Ishikawa (cell line): Measurements from ENCODE around the gene BANP.

Source experiments
- CEBPB ChIP-seq: IDR thresholded peaks from 2 replicates; pipeline ENCODE4 v1.6.1; 2012
- CREB1 ChIP-seq: IDR thresholded peaks from 2 replicates; pipeline ENCODE4 v1.6.1; 2012; ENCODE audit warnings: low read depth
- EGR1 ChIP-seq: IDR thresholded peaks from 2 replicates; pipeline ENCODE4 v1.6.1; 2012
- EP300 ChIP-seq: IDR thresholded peaks from 2 replicates; pipeline ENCODE4 v1.6.1; 2012; ENCODE audit warnings: borderline replicate concordance
- FOXM1 ChIP-seq: IDR thresholded peaks from 2 replicates; pipeline ENCODE4 v1.6.1; 2012; ENCODE audit warnings: low read depth, borderline replicate concordance
- NFIC ChIP-seq: IDR thresholded peaks from 2 replicates; pipeline ENCODE4 v1.6.1; 2012
- RAD21 ChIP-seq: IDR thresholded peaks from 2 replicates; pipeline ENCODE4 v1.6.1; 2012; ENCODE audit warnings: low read depth
- TAF1 ChIP-seq: IDR thresholded peaks from 2 replicates; pipeline ENCODE4 v1.6.1; 2012; ENCODE audit warnings: low read depth, mild to moderate bottlenecking
- TCF12 ChIP-seq: IDR thresholded peaks from 2 replicates; pipeline ENCODE4 v1.6.1; 2012; ENCODE audit warnings: low read depth
- TEAD4 ChIP-seq: IDR thresholded peaks from 2 replicates; pipeline ENCODE4 v1.6.1; 2012
- YY1 ChIP-seq: IDR thresholded peaks from 2 replicates; pipeline ENCODE4 v1.6.1; 2012; ENCODE audit warnings: low read depth
- ZBTB7A ChIP-seq: IDR thresholded peaks from 2 replicates; pipeline ENCODE4 v1.6.1; 2012; ENCODE audit warnings: low read depth
- TF ChIP-seq, protein P1 (sequence below): IDR thresholded peaks from 2 replicates; pipeline ENCODE4 v1.6.1; 2012; ENCODE audit warnings: low read depth, mild to moderate bottlenecking
- TF ChIP-seq, protein P2 (sequence below): IDR thresholded peaks from 2 replicates; pipeline ENCODE4 v1.6.1; 2012
- TF ChIP-seq, protein P3 (sequence below): IDR thresholded peaks from 2 replicates; pipeline ENCODE4 v1.6.1; 2012

Gene BANP

DNA sequence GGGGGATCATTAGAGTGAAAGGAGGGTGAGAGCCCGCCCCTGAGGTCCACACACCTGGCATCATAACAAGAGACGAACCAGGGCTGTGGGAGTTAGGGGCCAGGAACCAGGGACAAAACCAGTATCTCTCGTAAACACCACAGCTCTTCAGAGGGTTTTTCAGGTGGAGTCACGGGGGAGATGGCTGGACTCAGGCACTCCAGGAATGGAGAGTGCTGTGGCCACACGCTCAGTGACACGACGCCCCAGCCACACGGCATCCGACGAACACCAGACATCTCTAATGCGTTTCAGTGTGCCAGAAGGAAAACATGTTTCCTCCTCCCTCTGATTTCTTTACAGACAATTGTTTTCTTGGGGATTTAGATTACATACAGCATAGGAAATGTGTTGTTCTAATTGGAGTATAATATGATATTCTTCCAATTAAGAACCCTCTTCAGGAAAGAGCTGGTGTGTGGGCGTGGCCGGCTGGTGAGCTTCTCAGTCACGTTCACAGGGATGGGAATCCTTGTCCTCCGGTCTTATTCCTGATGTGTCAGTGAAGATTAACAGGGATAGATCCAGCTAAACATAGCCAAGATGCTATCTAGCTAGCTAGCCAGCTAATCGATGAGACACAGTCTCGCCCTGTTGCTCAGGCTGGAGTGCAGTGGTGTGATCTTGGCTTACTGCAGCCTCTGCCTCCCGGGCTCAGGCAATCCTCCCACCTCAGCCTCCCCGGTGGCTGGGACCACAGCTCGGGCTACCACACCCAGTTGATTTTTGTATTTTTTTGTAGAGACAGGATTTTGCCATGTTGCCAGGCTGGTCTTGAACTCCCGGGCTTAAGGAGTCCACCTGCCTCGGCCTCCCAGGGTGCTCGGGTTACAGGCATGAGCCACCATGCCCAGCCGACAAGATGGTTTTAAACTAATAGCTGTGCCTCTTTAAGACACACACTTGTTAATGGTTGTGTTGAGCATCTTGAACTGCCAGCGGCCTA is 98.6 kb downstream of the BANP start:
- TF ChIP-seq RAD21 (no peak), CREB1 (no peak), YY1 (no peak), NFIC (no peak), ZBTB7A (no peak), EGR1 (no peak), TCF12 (no peak), CEBPB (no peak), EP300 (no peak), TEAD4 (no peak), TAF1 (no peak), FOXM1 (no peak)
- TF ChIP-seq, protein P1, sequence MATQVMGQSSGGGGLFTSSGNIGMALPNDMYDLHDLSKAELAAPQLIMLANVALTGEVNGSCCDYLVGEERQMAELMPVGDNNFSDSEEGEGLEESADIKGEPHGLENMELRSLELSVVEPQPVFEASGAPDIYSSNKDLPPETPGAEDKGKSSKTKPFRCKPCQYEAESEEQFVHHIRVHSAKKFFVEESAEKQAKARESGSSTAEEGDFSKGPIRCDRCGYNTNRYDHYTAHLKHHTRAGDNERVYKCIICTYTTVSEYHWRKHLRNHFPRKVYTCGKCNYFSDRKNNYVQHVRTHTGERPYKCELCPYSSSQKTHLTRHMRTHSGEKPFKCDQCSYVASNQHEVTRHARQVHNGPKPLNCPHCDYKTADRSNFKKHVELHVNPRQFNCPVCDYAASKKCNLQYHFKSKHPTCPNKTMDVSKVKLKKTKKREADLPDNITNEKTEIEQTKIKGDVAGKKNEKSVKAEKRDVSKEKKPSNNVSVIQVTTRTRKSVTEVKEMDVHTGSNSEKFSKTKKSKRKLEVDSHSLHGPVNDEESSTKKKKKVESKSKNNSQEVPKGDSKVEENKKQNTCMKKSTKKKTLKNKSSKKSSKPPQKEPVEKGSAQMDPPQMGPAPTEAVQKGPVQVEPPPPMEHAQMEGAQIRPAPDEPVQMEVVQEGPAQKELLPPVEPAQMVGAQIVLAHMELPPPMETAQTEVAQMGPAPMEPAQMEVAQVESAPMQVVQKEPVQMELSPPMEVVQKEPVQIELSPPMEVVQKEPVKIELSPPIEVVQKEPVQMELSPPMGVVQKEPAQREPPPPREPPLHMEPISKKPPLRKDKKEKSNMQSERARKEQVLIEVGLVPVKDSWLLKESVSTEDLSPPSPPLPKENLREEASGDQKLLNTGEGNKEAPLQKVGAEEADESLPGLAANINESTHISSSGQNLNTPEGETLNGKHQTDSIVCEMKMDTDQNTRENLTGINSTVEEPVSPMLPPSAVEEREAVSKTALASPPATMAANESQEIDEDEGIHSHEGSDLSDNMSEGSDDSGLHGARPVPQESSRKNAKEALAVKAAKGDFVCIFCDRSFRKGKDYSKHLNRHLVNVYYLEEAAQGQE = no peak
- TF ChIP-seq, protein P2, sequence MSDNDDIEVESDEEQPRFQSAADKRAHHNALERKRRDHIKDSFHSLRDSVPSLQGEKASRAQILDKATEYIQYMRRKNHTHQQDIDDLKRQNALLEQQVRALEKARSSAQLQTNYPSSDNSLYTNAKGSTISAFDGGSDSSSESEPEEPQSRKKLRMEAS = no peak
- TF ChIP-seq, protein P3, sequence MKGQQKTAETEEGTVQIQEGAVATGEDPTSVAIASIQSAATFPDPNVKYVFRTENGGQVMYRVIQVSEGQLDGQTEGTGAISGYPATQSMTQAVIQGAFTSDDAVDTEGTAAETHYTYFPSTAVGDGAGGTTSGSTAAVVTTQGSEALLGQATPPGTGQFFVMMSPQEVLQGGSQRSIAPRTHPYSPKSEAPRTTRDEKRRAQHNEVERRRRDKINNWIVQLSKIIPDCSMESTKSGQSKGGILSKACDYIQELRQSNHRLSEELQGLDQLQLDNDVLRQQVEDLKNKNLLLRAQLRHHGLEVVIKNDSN = no peak

DNA sequence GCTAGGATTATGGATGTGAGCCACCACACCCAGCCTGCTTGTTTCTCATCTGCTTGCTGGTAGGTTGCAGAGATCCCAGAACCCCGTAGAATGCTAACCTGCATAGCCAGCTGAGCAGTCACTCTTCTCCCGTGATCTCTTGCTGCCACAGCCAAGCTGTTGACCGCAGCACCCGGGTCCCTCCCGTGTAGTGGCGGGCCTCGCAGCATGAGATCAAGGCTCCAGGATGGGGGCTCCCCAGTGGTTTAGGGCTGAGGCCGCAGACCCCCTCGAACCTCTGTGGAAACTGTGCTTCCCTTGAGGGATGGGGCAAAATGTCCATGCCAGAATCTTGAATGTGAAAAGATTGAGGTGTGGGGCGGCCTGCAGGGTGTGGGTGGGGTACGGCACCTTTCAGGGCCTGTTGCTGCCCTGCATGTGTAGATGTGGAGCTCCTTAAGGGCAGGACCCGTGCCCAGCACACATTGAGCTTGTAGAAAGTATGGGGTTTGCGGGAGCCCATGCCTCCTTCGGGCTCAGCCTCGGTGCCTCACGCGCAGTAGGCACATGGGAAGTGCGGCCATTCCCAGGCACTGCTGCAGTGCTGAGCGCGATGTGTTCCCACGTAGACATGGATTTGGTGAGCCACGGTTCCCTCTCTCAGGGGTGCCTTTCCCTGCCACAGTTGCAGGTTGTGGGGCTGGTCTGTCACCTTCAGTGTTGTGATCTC is 99.9 kb downstream of the BANP start:
- TF ChIP-seq TAF1 (no peak), TCF12 (no peak), NFIC (no peak), RAD21 (no peak), FOXM1 (no peak), CEBPB (no peak), EGR1 (no peak), EP300 (no peak), ZBTB7A (no peak), TEAD4 (no peak), YY1 (no peak), CREB1 (no peak)
- TF ChIP-seq, protein P3 = no peak
- TF ChIP-seq, protein P1 = no peak
- TF ChIP-seq, protein P2 = no peak

DNA sequence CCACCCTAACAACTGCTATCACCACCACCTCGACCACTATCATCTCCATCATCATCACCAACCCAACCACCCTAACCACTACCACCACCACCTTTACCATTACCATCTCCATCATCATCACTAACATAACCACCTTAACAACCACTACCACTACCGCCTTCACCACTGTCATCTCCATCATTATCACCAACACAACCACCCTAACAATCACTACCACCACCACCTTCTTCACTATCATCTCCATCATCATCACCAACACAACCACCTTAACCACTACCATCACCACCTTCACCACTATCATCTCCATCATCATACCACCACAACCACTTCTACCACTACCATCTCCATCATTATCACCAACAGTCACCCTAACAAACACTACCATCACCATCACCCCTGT is 101.4 kb downstream of the BANP start:
- TF ChIP-seq, protein P3 = no peak
- no peak for TF ChIP-seq FOXM1

DNA sequence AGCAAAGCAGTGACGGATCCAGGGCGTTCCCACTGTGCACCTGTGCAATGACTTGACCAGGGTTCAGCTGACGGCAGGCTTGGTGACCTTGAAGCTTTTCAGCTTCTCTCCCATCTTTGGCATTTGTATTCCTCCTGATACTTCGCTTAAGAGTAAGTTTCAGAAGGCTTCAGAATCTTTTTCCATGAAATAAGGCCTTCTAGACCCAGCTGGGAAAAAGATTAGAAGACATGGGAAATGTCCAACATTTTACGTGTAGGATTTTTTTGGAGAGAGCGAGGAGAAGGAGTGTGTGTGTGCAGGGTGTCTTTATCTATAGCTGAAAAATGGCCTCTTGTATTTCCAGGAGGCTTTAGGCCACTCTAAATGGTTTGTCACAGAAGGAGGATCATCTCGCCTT is 104.1 kb downstream of the BANP start:
- TF ChIP-seq RAD21 (no peak), TCF12 (no peak), YY1 (no peak), EP300 (no peak), TEAD4 (no peak)
- TF ChIP-seq, protein P2 = no peak

DNA sequence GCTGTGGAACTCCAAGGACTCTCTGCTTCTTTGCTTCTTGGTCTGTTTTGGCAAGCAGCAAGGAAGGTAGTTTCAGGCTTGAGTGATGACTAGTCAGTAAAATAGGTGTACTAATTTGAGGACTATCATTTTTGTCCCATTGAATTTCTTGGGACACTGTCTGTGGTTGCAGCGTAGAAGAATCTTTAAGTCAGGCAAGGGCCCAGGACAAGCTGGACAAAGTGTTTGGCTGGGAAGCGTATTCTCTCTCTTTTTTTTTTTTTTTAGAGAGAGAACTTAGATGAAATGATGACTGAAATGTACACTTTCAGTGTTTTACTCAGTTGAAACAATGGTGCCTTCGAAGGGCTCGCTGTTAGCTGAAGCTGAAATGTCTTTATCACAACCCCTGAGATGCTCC is 105.0 kb downstream of the BANP start:
- TF ChIP-seq RAD21 = no peak
- TF ChIP-seq CREB1 = no peak
- no peak for TF ChIP-seq EP300
- TF ChIP-seq FOXM1 = no peak
- TF ChIP-seq EGR1 = no peak
- no peak for TF ChIP-seq CEBPB
- no peak for TF ChIP-seq ZBTB7A
- TF ChIP-seq, protein P3 = no peak
- TF ChIP-seq TAF1 = no peak
- TF ChIP-seq TCF12 = no peak
- TF ChIP-seq NFIC = no peak
- TF ChIP-seq, protein P2 = no peak
- TF ChIP-seq YY1 = no peak
- no peak for TF ChIP-seq TEAD4
- TF ChIP-seq, protein P1 = no peak
